Lung (tissue), 12 donors: Measurements from ENCODE around the gene ROR1. TPM values are rescaled to one million over a fixed set of nuclear protein-coding genes. Genes with fewer than 3 reads are reported as not detected.

Source experiments
- ATAC-seq: fragments of 200-7000 bp; cut with Tn5 transposase; one replicate; pipeline ENCODE4 v1.9.1; 2020; ENCODE audit warnings: moderate number of reproducible peaks; ENCODE audit not compliant: insufficient read depth, low FRiP score
- DNase-seq, 3 donors: peaks; one replicate each; pipeline ENCODE4 v3.0.0-alpha.2; 2013 to 2017
- H3K27ac ChIP-seq, 2 donors: one replicate each; pipeline ENCODE4 v1.5.1; 2013; ENCODE audit warnings: mild to moderate bottlenecking in 2 of 2, moderate library complexity in 2 of 2, control low read depth in 1 of 2, inconsistent platforms in 1 of 2, low read depth in 1 of 2, low read length in 1 of 2
- H3K27me3 ChIP-seq, 3 donors: one replicate each; pipeline ENCODE4 v1.5.1; 2013; ENCODE audit warnings: low read length in 2 of 3; ENCODE audit not compliant: control insufficient read depth in 3 of 3, insufficient read depth in 3 of 3
- H3K36me3 ChIP-seq, 4 donors: one replicate each; pipeline ENCODE4 v1.5.1; 2013; ENCODE audit warnings: low read length in 4 of 4, mild to moderate bottlenecking in 1 of 4, moderate library complexity in 1 of 4; ENCODE audit not compliant: control insufficient read depth in 4 of 4, insufficient read depth in 4 of 4
- H3K4me1 ChIP-seq, 5 donors: one replicate each; pipeline ENCODE4 v1.5.1; 2013; ENCODE audit warnings: low read length in 5 of 5, mild to moderate bottlenecking in 2 of 5, moderate library complexity in 1 of 5; ENCODE audit not compliant: control insufficient read depth in 5 of 5, insufficient read depth in 5 of 5
- H3K4me3 ChIP-seq: one replicate; pipeline ENCODE4 v1.5.1; 2013; ENCODE audit warnings: mild to moderate bottlenecking, control low read depth, moderate library complexity
- H3K9ac ChIP-seq, 2 donors: one replicate each; pipeline ENCODE4 v1.5.1; 2013; ENCODE audit warnings: low read length in 2 of 2, control low read depth in 1 of 2; ENCODE audit not compliant: insufficient read depth in 1 of 2
- H3K9me3 ChIP-seq, 4 donors: one replicate each; pipeline ENCODE4 v1.5.1; 2013; ENCODE audit warnings: low read length in 3 of 4, mild to moderate bottlenecking in 1 of 4, moderate library complexity in 1 of 4; ENCODE audit not compliant: control insufficient read depth in 4 of 4, insufficient read depth in 3 of 4
- CTCF ChIP-seq: IDR thresholded peaks from 2 replicates; pipeline ENCODE4 v1.5.1; 2012; ENCODE audit warnings: mild to moderate bottlenecking; ENCODE audit errors: control extremely low read depth, extremely low read depth
- WGBS, 2 donors: extraction: QIAGEN DNeasy Blood & Tissue Kit; methylation state at CpG; one replicate each; pipeline ENCODE4 v1.1.7; 2013; 5-methylcytosine and 5-hydroxymethylcytosine counted together
- polyA plus RNA-seq, 2 donors: library from polyadenylated mRNA; stranded (reverse); fragments of 200-250 nt; gene quantifications; one replicate each; pipeline ENCODE4 v1.2.1, GENCODE V29; 2013
- total RNA-seq, 2 donors: library from RNA; depleted of rRNA in 1 of 2; stranded (reverse); fragments of >200 nt in 1 of 2; gene quantifications; one replicate each; pipeline ENCODE4 v1.2.1, GENCODE V29; 2014 to 2021
- donor health status: control.
- donor health status: control.
- donor health status: Bipolar disorder and iron deficiency.
- donor health status: healthy.
- donor health status: DM: yes; HTN: yes; CAD: no.

The ROR1 gene
- total and polyA plus RNA-seq, 4 donors: 2.9 to 47.0 (median 14.0) TPM

- 60 to 79% methylated on average over 12 of the region's 12 CpGs for WGBS, 2 donors
- ATAC-seq: no peak
- no peak overlapping the region for H3K27ac ChIP-seq
These were observed 192.2 kb downstream of the ROR1 start for GRCh38 chr1:63966016-63966415.

GRCh38 chr1:63967901-63968300 is 194.1 kb downstream of the ROR1 start:
- H3K27ac ChIP-seq: no peak overlapping the region
- H3K9ac ChIP-seq: no peak overlapping the region
- DNase-seq (peak in 1 of 3 donors; percentile 61), ATAC-seq (no peak)
- TF ChIP-seq CTCF: no peak
- peaks cover 0 to 37% (median 13%) of the 10 kb centered on the region in 5 donors for H3K4me1 ChIP-seq
- 83 to 92% methylated on average over 3 of the region's 3 CpGs for WGBS, 2 donors
- no peaks in the 10 kb centered on the region for H3K9me3 ChIP-seq
- H3K4me3 ChIP-seq: no peak overlapping the region
- H3K27me3 ChIP-seq: no peaks in the 10 kb centered on the region
- H3K36me3 ChIP-seq: no peaks in the 10 kb centered on the region

More at GRCh38 chr1:63966016-63966415, 192.2 kb downstream of the ROR1 start:
- peaks cover 0 to 4% (median 1%) of the 10 kb centered on the region in 4 donors for H3K36me3 ChIP-seq
- H3K4me3 ChIP-seq: no peak overlapping the region
- TF ChIP-seq CTCF: no peak
- no peaks in the 10 kb centered on the region for H3K27me3 ChIP-seq
- peaks cover 0 to 36% (median 13%) of the 10 kb centered on the region in 5 donors for H3K4me1 ChIP-seq
- no peaks in the 10 kb centered on the region for H3K9me3 ChIP-seq
- no peak for DNase-seq
- no peak overlapping the region for H3K9ac ChIP-seq

GRCh38 chr1:63968663-63969440 is 195.0 kb downstream of the ROR1 start:
- DNase-seq: peak; percentile 67 to 79 (median 70)
- peaks cover 0 to 43% (median 13%) of the 10 kb centered on the region in 5 donors for H3K4me1 ChIP-seq
- 73 to 82% methylated on average over 3 of the region's 3 CpGs for WGBS, 2 donors
- H3K9me3 ChIP-seq: no peaks in the 10 kb centered on the region
- no peak overlapping the region for H3K9ac ChIP-seq
- TF ChIP-seq CTCF: no peak
- no peaks in the 10 kb centered on the region for H3K27me3 ChIP-seq
- H3K27ac ChIP-seq: peak overlapping the region in 1 of 2 donors; percentile 61
- H3K4me3 ChIP-seq: no peak overlapping the region
- no peak for ATAC-seq
- no peaks in the 10 kb centered on the region for H3K36me3 ChIP-seq
